GM23338 (cell line): ENCODE measurements around the gene CD22. TPM values are rescaled to one million over a fixed set of nuclear protein-coding genes. Genes with fewer than 3 reads are reported as not detected.

ENCODE experiments used
- ATAC-seq: fragments of 200-7000 bp; cut with Tn5 transposase; 3 replicates; pipeline ENCODE4 v1.9.1; 2020
- DNase-seq: peaks from one replicate; pipeline ENCODE4 v3.0.0-alpha.2; 2015; ENCODE audit warnings: low spot score
- H2AFZ ChIP-seq: fragments of 200-600 bp; sonication (generic); 2 replicates; pipeline ENCODE4 v1.8.0; 2016; ENCODE audit warnings: antibody characterized with exemption, mild to moderate bottlenecking, moderate library complexity
- H3F3A ChIP-seq: fragments of 200-600 bp; sonication (generic); replicated peaks from 2 replicates; pipeline ENCODE4 v1.8.0; 2017; ENCODE audit warnings: antibody characterized with exemption, mixed run types, low read depth
- H3K27ac ChIP-seq: fragments of 200-600 bp; sonication (generic); 2 replicates; pipeline ENCODE4 v1.6.1; 2016; ENCODE audit warnings: low read depth
- H3K27me3 ChIP-seq: fragments of 200-600 bp; sonication (generic); 2 replicates; pipeline ENCODE4 v1.8.0; 2016; ENCODE audit warnings: mild to moderate bottlenecking, mixed run types, moderate library complexity; ENCODE audit not compliant: insufficient read depth
- H3K36me3 ChIP-seq: fragments of 200-600 bp; sonication (generic); 2 replicates; pipeline ENCODE4 v1.8.0; 2016; ENCODE audit warnings: mild to moderate bottlenecking; ENCODE audit not compliant: insufficient read depth
- H3K4me1 ChIP-seq: fragments of 200-600 bp; sonication (generic); 2 replicates; pipeline ENCODE4 v1.8.0; 2016; ENCODE audit warnings: mild to moderate bottlenecking, moderate library complexity; ENCODE audit not compliant: insufficient read depth
- H3K4me2 ChIP-seq: fragments of 200-600 bp; sonication (generic); 2 replicates; pipeline ENCODE4 v1.7.1; 2017; ENCODE audit warnings: mixed run types
- H3K4me3 ChIP-seq: fragments of 200-600 bp; sonication (generic); 2 replicates; pipeline ENCODE4 v1.6.1; 2016; ENCODE audit warnings: mixed run types
- H3K79me2 ChIP-seq: fragments of 200-600 bp; sonication (generic); replicated peaks from 2 replicates; pipeline ENCODE4 v1.8.0; 2017; ENCODE audit warnings: mild to moderate bottlenecking; ENCODE audit not compliant: insufficient read depth
- H3K9me2 ChIP-seq: fragments of 200-600 bp; sonication (generic); 2 replicates; pipeline ENCODE4 v1.8.0; 2017; ENCODE audit not compliant: insufficient read depth
- H4K20me1 ChIP-seq: fragments of 200-600 bp; sonication (generic); replicated peaks from 2 replicates; pipeline ENCODE4 v1.8.0; 2017; ENCODE audit warnings: mild to moderate bottlenecking; ENCODE audit not compliant: insufficient read depth
- H3K27ac Mint-ChIP-seq: 2 replicates; pipeline ENCODE4 v1.8.0; 2020; ENCODE audit warnings: inconsistent platforms, mild to moderate bottlenecking, moderate library complexity, mixed read lengths
- H3K27me3 Mint-ChIP-seq: 3 replicates; pipeline ENCODE4 v1.8.0; 2022; ENCODE audit warnings: low read depth, mild to moderate bottlenecking, moderate library complexity, mixed read lengths, inconsistent platforms; ENCODE audit not compliant: insufficient read depth, poor library complexity
- H3K36me3 Mint-ChIP-seq: 3 replicates; pipeline ENCODE4 v1.8.0; 2021; ENCODE audit warnings: low read depth, mild to moderate bottlenecking, inconsistent platforms, moderate library complexity, mixed read lengths
- H3K4me1 Mint-ChIP-seq: 3 replicates; pipeline ENCODE4 v1.8.0; 2020; ENCODE audit warnings: mild to moderate bottlenecking, inconsistent platforms, mixed read lengths
- H3K4me3 Mint-ChIP-seq: 3 replicates; pipeline ENCODE4 v1.8.0; 2021; ENCODE audit warnings: moderate library complexity, mild to moderate bottlenecking, inconsistent platforms, mixed read lengths
- H3K9me3 Mint-ChIP-seq: 3 replicates; pipeline ENCODE4 v1.8.0; 2020; ENCODE audit warnings: moderate library complexity, mild to moderate bottlenecking, inconsistent platforms, mixed read lengths
- CREB1 ChIP-seq: fragments of 250-450 bp; sonication (Bioruptor Pico); IDR thresholded peaks from 2 replicates; pipeline ENCODE4 v1.5.0; 2020; ENCODE audit warnings: low read depth, mild to moderate bottlenecking, moderate library complexity
- CTCF ChIP-seq, 2 experiments: fragments of 200-600 bp in 1 of 2; sonication (generic) in 1 of 2; conservative IDR thresholded peaks; 2 replicates each; pipeline versions ENCODE4 v1.5.1 to v1.6.1; 2016 to 2017; ENCODE audit warnings: antibody characterized with exemption in 2 of 2, low read depth in 2 of 2, mild to moderate bottlenecking in 2 of 2, moderate library complexity in 1 of 2
- ETS1 ChIP-seq: IDR thresholded peaks from 2 replicates; pipeline ENCODE4 v1.6.1; 2016; ENCODE audit warnings: antibody characterized with exemption
- EZH2 ChIP-seq: fragments of 200-600 bp; sonication (generic); IDR thresholded peaks from one replicate; pipeline ENCODE4 v1.8.0; 2017; ENCODE audit warnings: antibody characterized with exemption, mild to moderate bottlenecking, low read depth; ENCODE audit not compliant: unreplicated experiment
- EZH2phosphoT487 ChIP-seq: fragments of 200-600 bp; sonication (generic); IDR thresholded peaks from one replicate; pipeline ENCODE4 v1.8.1; 2018; ENCODE audit warnings: antibody characterized with exemption; ENCODE audit not compliant: unreplicated experiment
- JUNB ChIP-seq: IDR thresholded peaks from one replicate; pipeline ENCODE4 v1.6.1; 2016; ENCODE audit warnings: antibody characterized with exemption; ENCODE audit not compliant: unreplicated experiment
- NANOG ChIP-seq: IDR thresholded peaks from 2 replicates; pipeline ENCODE4 v1.6.1; 2016; ENCODE audit warnings: antibody characterized with exemption, borderline replicate concordance
- ZNF114 ChIP-seq: fragments of 250-450 bp; sonication (Bioruptor Pico); IDR thresholded peaks from 2 replicates; pipeline ENCODE4 v1.5.0; 2020; ENCODE audit warnings: mild to moderate bottlenecking, moderate library complexity
- ZNF331 ChIP-seq: fragments of 250-450 bp; sonication (Bioruptor Pico); IDR thresholded peaks from 2 replicates; pipeline ENCODE4 v1.5.0; 2020; ENCODE audit warnings: low read depth, mild to moderate bottlenecking, moderate library complexity
- ZNF462 ChIP-seq: fragments of 250-450 bp; sonication (Bioruptor Pico); IDR thresholded peaks from 2 replicates; pipeline ENCODE4 v1.5.0; 2020; ENCODE audit warnings: mild to moderate bottlenecking, moderate library complexity
- polyA plus RNA-seq: library from polyadenylated mRNA; unstranded; fragments of >200 nt; fragmentation: Nextera tagmentation; extraction: Ambion mirVana; gene quantifications from 2 replicates; pipeline ENCODE4 v1.2.1, GENCODE V29; 2016
- total RNA-seq: library from RNA; depleted of rRNA; stranded (reverse); fragments of >200 nt; shearing (Covaris generic); gene quantifications from 2 replicates; pipeline ENCODE4 v1.2.3, GENCODE V29; 2014

Gene CD22
- total and polyA plus RNA-seq, 2 experiments from 2014 or later = 0.10 to 0.32 TPM

GRCh38 chr19:35291259-35291658 is 37.7 kb upstream of the CD22 start:
- H3K36me3 ChIP-seq = no peaks in the 10 kb centered on the region
- H3K4me3 ChIP-seq = no peak overlapping the region
- H4K20me1 ChIP-seq = no peaks in the 10 kb centered on the region
- no peaks in the 10 kb centered on the region for H3K36me3 Mint-ChIP-seq
- no peaks in the 10 kb centered on the region for H3K9me2 ChIP-seq
- TF ChIP-seq CREB1 (CRISPR knock-in tag) (no peak), EZH2 (no peak), EZH2phosphoT487 (no peak)
- H3F3A ChIP-seq = no peaks in the 10 kb centered on the region; the same call in 1 of the 2 replicates
- H3K4me2 ChIP-seq = no peak overlapping the region
- H3K4me3 Mint-ChIP-seq = no peak overlapping the region
- DNase-seq (no peak), ATAC-seq (no peak)
- H3K4me1 ChIP-seq = peaks cover 25% of the 10 kb centered on the region
- no peaks in the 10 kb centered on the region for H3K79me2 ChIP-seq
- H2AFZ ChIP-seq = no peak overlapping the region
- H3K9me3 Mint-ChIP-seq = no peaks in the 10 kb centered on the region
- no peaks in the 10 kb centered on the region for H3K27me3 ChIP-seq
- H3K4me1 Mint-ChIP-seq = peaks cover 13% of the 10 kb centered on the region
- no peak overlapping the region for H3K27ac Mint-ChIP-seq
- no peak overlapping the region for H3K27ac ChIP-seq
- peaks cover 17% of the 10 kb centered on the region for H3K27me3 Mint-ChIP-seq

GRCh38 chr19:35291916-35292315 is 37.1 kb upstream of the CD22 start, which contains the start of gene MAG:
TSS of gene MAG (plus strand) at chr19:35292161. CDS start at chr19:35295409, 3,248 bp downstream.
- DNase-seq = no peak
- no peak within 1 kb of the TSS for H3K27ac ChIP-seq
- H3K4me3 ChIP-seq = no peak within 1 kb of the TSS
- no peaks in the 10 kb centered on the region for H4K20me1 ChIP-seq
- peaks cover 17% of the 10 kb centered on the region for H3K27me3 Mint-ChIP-seq
- no peaks in the 10 kb centered on the region for H3K79me2 ChIP-seq
- H3K4me1 ChIP-seq = peaks cover 25% of the 10 kb centered on the region
- no peak within 1 kb of the TSS for H3K4me3 Mint-ChIP-seq
- peaks cover 13% of the 10 kb centered on the region for H3K4me1 Mint-ChIP-seq
- peaks cover 5% of the 10 kb centered on the region; the same call in 1 of the 2 replicates for H3F3A ChIP-seq
- H3K9me3 Mint-ChIP-seq = no peaks in the 10 kb centered on the region
- ATAC-seq = no peak
- H3K36me3 Mint-ChIP-seq = no peaks in the 10 kb centered on the region
- no peaks in the 10 kb centered on the region for H3K27me3 ChIP-seq
- no peak within 1 kb of the TSS for H3K27ac Mint-ChIP-seq
- H3K9me2 ChIP-seq = no peaks in the 10 kb centered on the region
- H2AFZ ChIP-seq = no peak within 1 kb of the TSS
- no peaks in the 10 kb centered on the region for H3K36me3 ChIP-seq
- H3K4me2 ChIP-seq = no peak within 1 kb of the TSS
- TF ChIP-seq NANOG (no peak), EZH2phosphoT487 (no peak), JUNB (no peak), ZNF331 (CRISPR knock-in tag) (no peak), EZH2 (no peak), CREB1 (CRISPR knock-in tag) (no peak), ETS1 (no peak), ZNF114 (no peak), ZNF462 (CRISPR knock-in tag) (no peak), CTCF (conservative IDR thresholded peaks at IDR 0.05; ENCODE audit: low read depth in 2 of 2) (no peak)
